RWPE2 (cell line): ENCODE data around the gene PUM1.
A peak's percentile ranks its signal among the peaks of the same experiment; 100 is the strongest.

Experiments used
- ATAC-seq: fragments of 200-7000 bp; cut with Tn5 transposase; 3 replicates; pipeline ENCODE4 v1.9.1; 2021; ENCODE audit warnings: low read depth
- DNase-seq: peaks from one replicate; pipeline ENCODE4 v3.0.0-alpha.2; 2020; ENCODE audit warnings: low spot score
- H3K27ac ChIP-seq: fragments of 450-650 bp; 2 replicates; pipeline ENCODE4 v1.5.1; 2017; ENCODE audit warnings: mild to moderate bottlenecking; ENCODE audit not compliant: poor library complexity, severe bottlenecking
- H3K27me3 ChIP-seq: fragments of 250-450 bp; sonication (Bioruptor Pico); 2 replicates; pipeline ENCODE4 v1.5.1; 2021; ENCODE audit warnings: mild to moderate bottlenecking, moderate library complexity; ENCODE audit not compliant: insufficient read depth, poor library complexity, severe bottlenecking
- H3K36me3 ChIP-seq: fragments of 250-450 bp; sonication (Bioruptor Pico); 2 replicates; pipeline ENCODE4 v1.5.1; 2020; ENCODE audit warnings: low read depth, mild to moderate bottlenecking, moderate library complexity
- H3K4me1 ChIP-seq: fragments of 250-450 bp; sonication (Bioruptor Pico); 2 replicates; pipeline ENCODE4 v1.5.1; 2021; ENCODE audit warnings: mild to moderate bottlenecking, moderate library complexity; ENCODE audit not compliant: insufficient read depth, poor library complexity, severe bottlenecking
- H3K4me3 ChIP-seq: fragments of 250-450 bp; sonication (Bioruptor Pico); 2 replicates; pipeline ENCODE4 v1.5.1; 2021; ENCODE audit warnings: mild to moderate bottlenecking, moderate library complexity; ENCODE audit not compliant: severe bottlenecking
- H3K9me3 ChIP-seq: fragments of 250-450 bp; sonication (Bioruptor Pico); 2 replicates; pipeline ENCODE4 v1.5.1; 2021; ENCODE audit warnings: mild to moderate bottlenecking, moderate library complexity; ENCODE audit not compliant: severe bottlenecking
- TF ChIP-seq, protein P1 (sequence below): fragments of 450-650 bp; IDR thresholded peaks from one replicate; pipeline ENCODE4 v1.5.1; 2017; ENCODE audit warnings: mild to moderate bottlenecking, moderate library complexity; ENCODE audit not compliant: poor library complexity, severe bottlenecking

PUM1 gene

DNA sequence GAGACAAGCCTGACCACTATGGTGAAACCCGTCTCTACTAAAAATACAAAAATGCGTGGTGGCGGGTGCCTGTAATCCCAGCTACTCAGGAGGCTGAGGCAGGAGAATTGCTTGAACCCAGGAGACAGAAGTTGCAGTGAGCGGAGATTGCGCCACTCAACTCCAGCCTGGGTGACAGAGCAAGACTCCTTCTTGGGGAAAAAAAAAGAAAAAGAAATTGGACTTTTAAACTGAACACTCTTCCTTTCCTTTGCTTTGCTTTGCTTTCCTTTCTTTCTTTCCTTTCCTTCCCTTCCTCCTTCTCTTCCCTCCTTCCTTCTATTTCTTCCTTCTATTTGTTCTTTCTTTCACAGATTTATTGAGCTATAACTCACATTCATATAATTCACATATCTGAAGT is 43.3 kb upstream of the PUM1 start:
- Histone ChIP-seq H3K4me3 (no peak overlapping the region), H3K36me3 (no peaks in the 10 kb centered on the region), H3K27ac (no peak overlapping the region), H3K4me1 (peaks cover 4% of the 10 kb centered on the region), H3K27me3 (no peaks in the 10 kb centered on the region), H3K9me3 (no peaks in the 10 kb centered on the region)
- TF ChIP-seq, protein P1, sequence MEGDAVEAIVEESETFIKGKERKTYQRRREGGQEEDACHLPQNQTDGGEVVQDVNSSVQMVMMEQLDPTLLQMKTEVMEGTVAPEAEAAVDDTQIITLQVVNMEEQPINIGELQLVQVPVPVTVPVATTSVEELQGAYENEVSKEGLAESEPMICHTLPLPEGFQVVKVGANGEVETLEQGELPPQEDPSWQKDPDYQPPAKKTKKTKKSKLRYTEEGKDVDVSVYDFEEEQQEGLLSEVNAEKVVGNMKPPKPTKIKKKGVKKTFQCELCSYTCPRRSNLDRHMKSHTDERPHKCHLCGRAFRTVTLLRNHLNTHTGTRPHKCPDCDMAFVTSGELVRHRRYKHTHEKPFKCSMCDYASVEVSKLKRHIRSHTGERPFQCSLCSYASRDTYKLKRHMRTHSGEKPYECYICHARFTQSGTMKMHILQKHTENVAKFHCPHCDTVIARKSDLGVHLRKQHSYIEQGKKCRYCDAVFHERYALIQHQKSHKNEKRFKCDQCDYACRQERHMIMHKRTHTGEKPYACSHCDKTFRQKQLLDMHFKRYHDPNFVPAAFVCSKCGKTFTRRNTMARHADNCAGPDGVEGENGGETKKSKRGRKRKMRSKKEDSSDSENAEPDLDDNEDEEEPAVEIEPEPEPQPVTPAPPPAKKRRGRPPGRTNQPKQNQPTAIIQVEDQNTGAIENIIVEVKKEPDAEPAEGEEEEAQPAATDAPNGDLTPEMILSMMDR = no peak
- ATAC-seq (no peak), DNase-seq (no peak)

DNA sequence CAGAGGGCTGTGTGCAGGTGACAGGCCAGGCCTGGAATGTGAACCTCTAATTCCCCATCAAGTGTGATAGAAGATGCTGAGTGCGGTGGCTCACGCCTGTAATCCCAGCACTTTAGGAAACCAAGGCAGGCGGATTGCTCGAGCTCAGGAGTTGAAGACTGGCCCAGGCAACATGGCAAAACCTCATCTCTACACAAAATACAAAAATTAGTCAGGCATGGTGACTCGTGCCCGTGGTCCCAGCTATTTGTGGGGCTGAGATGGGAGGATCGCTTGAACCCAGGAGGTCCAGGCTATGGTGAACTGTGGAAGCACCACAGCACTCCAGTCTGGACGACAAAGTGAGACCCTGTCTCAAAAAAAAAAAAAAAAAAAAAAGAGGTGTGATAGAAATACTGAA is 40.1 kb upstream of the PUM1 start:
- no peaks in the 10 kb centered on the region for H3K9me3 ChIP-seq
- ATAC-seq (no peak), DNase-seq (no peak)
- H3K36me3 ChIP-seq = no peaks in the 10 kb centered on the region
- H3K27ac ChIP-seq = no peak overlapping the region
- H3K4me1 ChIP-seq = peaks cover 28% of the 10 kb centered on the region
- no peaks in the 10 kb centered on the region for H3K27me3 ChIP-seq
- TF ChIP-seq, protein P1 = no peak
- H3K4me3 ChIP-seq = no peak overlapping the region

DNA sequence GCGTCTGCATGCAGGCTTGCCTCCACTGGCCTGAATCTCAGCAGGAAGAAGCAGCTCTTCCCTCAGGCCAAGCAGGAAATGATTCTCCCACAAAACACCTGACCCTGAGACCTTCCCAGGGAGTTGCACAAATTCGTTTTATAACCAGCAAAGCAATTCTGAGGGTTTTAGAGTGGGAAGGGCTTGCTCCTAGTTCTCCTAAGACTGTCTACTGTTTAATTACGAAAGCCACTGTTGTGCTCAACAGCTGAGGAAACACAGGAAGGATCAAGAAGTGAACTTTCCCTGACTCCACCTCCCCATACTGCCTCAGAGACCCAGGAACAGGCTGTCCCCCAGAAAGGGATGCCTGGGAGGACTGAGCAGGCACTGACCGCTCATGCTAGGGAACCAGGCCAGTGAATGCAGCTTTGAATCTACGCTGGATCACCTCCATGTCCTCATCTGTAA is 37.0 kb upstream of the PUM1 start:
- Histone ChIP-seq H3K27ac (peak overlapping the region; percentile 96), H3K9me3 (no peaks in the 10 kb centered on the region), H3K27me3 (no peaks in the 10 kb centered on the region), H3K4me3 (no peak overlapping the region), H3K4me1 (peaks cover 29% of the 10 kb centered on the region), H3K36me3 (no peaks in the 10 kb centered on the region)
- ATAC-seq = peak; percentile 95
- TF ChIP-seq, protein P1 = no peak
- peak; percentile 76 for DNase-seq

DNA sequence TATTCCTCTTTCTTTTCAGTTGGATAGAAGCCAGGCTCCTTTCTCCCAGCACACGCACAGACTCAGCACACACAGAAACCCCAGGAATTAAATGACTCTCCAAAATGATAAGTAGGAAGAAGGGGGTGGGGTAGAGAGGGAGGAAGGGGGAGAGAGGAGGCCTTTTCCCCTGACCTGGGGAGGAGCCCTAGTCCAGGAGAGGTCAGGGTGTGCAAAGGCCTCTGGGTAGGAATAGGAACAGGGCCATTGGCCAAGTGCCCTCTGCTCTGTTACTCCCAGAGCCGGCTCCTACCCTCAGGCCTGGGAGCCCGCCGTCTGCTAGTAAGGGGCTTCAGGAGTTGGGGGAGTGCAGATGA is 35.6 kb upstream of the PUM1 start:
- TF ChIP-seq, protein P1 = no peak
- peak overlapping the region; percentile 96 for H3K27ac ChIP-seq
- DNase-seq = no peak

DNA sequence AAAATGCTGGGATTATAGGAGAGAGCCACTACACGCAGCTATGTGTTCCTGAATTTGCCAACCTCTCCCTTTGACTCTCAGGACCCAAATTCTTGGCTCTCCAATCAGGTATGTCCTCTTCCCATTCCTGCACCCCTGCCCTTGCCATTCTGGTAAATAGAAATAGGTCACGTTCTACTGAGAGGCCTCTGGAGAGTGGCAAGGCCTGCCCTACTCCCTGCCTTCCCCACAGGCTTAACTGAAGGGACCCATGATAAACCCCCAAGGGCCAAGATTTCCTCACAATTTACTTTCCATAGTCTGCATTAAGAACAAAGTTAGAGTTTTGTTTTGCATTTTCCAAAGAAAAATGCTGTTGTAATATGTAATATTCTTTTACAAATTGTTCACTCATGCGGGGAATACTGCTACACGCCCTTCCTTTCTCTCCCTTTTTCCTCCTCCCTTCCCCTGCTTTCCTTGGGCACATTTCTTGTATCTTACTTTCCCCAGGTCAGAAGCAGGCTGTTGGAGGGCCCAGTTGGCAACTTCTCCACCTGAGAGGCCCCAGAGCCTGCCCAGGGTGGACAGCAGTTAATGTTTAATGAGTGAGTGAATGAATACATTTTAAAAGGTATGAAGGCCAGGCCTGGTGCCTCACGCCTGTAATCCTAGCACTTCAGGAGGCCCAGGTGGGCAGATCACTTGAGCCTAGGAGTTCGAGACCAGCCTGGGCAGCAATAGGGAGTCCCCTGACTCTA is 33.9 kb upstream of the PUM1 start:
- TF ChIP-seq, protein P1 = no peak
- Histone ChIP-seq H3K9me3 (no peaks in the 10 kb centered on the region), H3K27ac (peak overlapping the region; percentile 96), H3K27me3 (no peaks in the 10 kb centered on the region), H3K4me3 (no peak overlapping the region), H3K4me1 (peaks cover 29% of the 10 kb centered on the region), H3K36me3 (no peaks in the 10 kb centered on the region)
- no peak for ATAC-seq
- no peak for DNase-seq

More for the DNA sequence above, 35.6 kb upstream of the PUM1 start:
- Histone ChIP-seq H3K4me3 (no peak overlapping the region), H3K36me3 (no peaks in the 10 kb centered on the region), H3K9me3 (no peaks in the 10 kb centered on the region), H3K4me1 (peaks cover 29% of the 10 kb centered on the region), H3K27me3 (no peaks in the 10 kb centered on the region)
- ATAC-seq = peak; percentile 50; the same call in 2 of the 3 replicates
